H9 (cell line): Measurements from ENCODE around the gene CEP250. TPM values are rescaled to one million over a fixed set of nuclear protein-coding genes. Genes with fewer than 3 reads are reported as not detected.
A peak's percentile ranks its signal among the peaks of the same experiment; 100 is the strongest.

Source experiments
- DNase-seq: peaks from one replicate; pipeline ENCODE4 v3.0.0-alpha.2; 2017
- H2AFZ ChIP-seq: one replicate; pipeline ENCODE4 v1.6.1; 2013; ENCODE audit warnings: mild to moderate bottlenecking, low read length, control low read depth, moderate library complexity
- H2AK5ac ChIP-seq: 2 replicates; pipeline ENCODE4 v1.6.1; 2013; ENCODE audit warnings: low read length, control low read depth, mixed read lengths; ENCODE audit not compliant: insufficient read length
- H2BK120ac ChIP-seq: one replicate; pipeline ENCODE4 v1.6.1; 2013; ENCODE audit warnings: low read depth, mild to moderate bottlenecking, low read length, control low read depth, inconsistent platforms; ENCODE audit not compliant: poor library complexity, severe bottlenecking
- H2BK12ac ChIP-seq: 2 replicates; pipeline ENCODE4 v1.6.1; 2013; ENCODE audit warnings: low read length, control low read depth, mixed read lengths, low read depth; ENCODE audit not compliant: insufficient read length
- H2BK15ac ChIP-seq: 2 replicates; pipeline ENCODE4 v1.6.1; 2013; ENCODE audit warnings: low read depth, low read length, control low read depth
- H2BK20ac ChIP-seq: one replicate; pipeline ENCODE4 v1.6.1; 2013; ENCODE audit warnings: low read depth, mild to moderate bottlenecking, low read length, control low read depth, inconsistent platforms; ENCODE audit not compliant: poor library complexity, severe bottlenecking
- H2BK5ac ChIP-seq: 2 replicates; pipeline ENCODE4 v1.6.1; 2013; ENCODE audit warnings: low read length, control low read depth, mixed read lengths; ENCODE audit not compliant: insufficient read length
- H3K14ac ChIP-seq: 2 replicates; pipeline ENCODE4 v1.6.1; 2013; ENCODE audit warnings: low read length, control low read depth; ENCODE audit not compliant: insufficient read depth
- H3K18ac ChIP-seq: 2 replicates; pipeline ENCODE4 v1.6.1; 2013; ENCODE audit warnings: low read depth, mild to moderate bottlenecking, mixed read lengths, low read length, control low read depth; ENCODE audit not compliant: insufficient read length
- H3K23ac ChIP-seq: 2 replicates; pipeline ENCODE4 v1.6.1; 2013; ENCODE audit warnings: low read length, control low read depth, mixed read lengths, low read depth; ENCODE audit not compliant: insufficient read length
- H3K23me2 ChIP-seq: 2 replicates; pipeline ENCODE4 v1.6.1; 2013; ENCODE audit warnings: low read depth, mild to moderate bottlenecking, mixed read lengths, low read length, control low read depth; ENCODE audit not compliant: insufficient read length, poor library complexity, severe bottlenecking
- H3K27ac ChIP-seq: 2 replicates; pipeline ENCODE4 v1.5.1; 2013; ENCODE audit warnings: low read length, control low read depth, mixed read lengths, low read depth; ENCODE audit not compliant: insufficient read length
- H3K27me3 ChIP-seq: 2 replicates; pipeline ENCODE4 v1.6.1; 2013; ENCODE audit warnings: low read length, control low read depth, inconsistent platforms; ENCODE audit not compliant: insufficient read depth
- H3K4ac ChIP-seq: 2 replicates; pipeline ENCODE4 v1.6.1; 2013; ENCODE audit warnings: low read depth, mild to moderate bottlenecking, control low read depth, inconsistent platforms, low read length, moderate library complexity
- H3K4me1 ChIP-seq: 2 replicates; pipeline ENCODE4 v1.6.1; 2013; ENCODE audit warnings: low read length, control low read depth, inconsistent platforms; ENCODE audit not compliant: insufficient read depth
- H3K4me2 ChIP-seq: 2 replicates; pipeline ENCODE4 v1.6.1; 2013; ENCODE audit warnings: low read length, control low read depth, mixed read lengths; ENCODE audit not compliant: insufficient read length, insufficient read depth
- H3K56ac ChIP-seq: 2 replicates; pipeline ENCODE4 v1.6.1; 2013; ENCODE audit warnings: low read depth, mild to moderate bottlenecking, mixed read lengths, low read length, control low read depth; ENCODE audit not compliant: insufficient read length
- H3K79me1 ChIP-seq: 2 replicates; pipeline ENCODE4 v1.6.1; 2013; ENCODE audit warnings: low read depth, mild to moderate bottlenecking, moderate library complexity, low read length, control low read depth, inconsistent platforms; ENCODE audit not compliant: insufficient read depth, poor library complexity, severe bottlenecking
- H3K79me2 ChIP-seq: 2 replicates; pipeline ENCODE4 v1.6.1; 2013; ENCODE audit warnings: low read length, control low read depth, inconsistent platforms; ENCODE audit not compliant: insufficient read depth
- H3K9ac ChIP-seq: 2 replicates; pipeline ENCODE4 v1.6.1; 2013; ENCODE audit warnings: low read length, control low read depth, mixed read lengths; ENCODE audit not compliant: insufficient read length; ENCODE audit errors: extremely low read depth
- H3K9me3 ChIP-seq: one replicate; pipeline ENCODE4 v1.6.1; 2013; ENCODE audit warnings: low read depth, low read length, inconsistent platforms; ENCODE audit not compliant: control insufficient read depth
- H3T11ph ChIP-seq: one replicate; pipeline ENCODE4 v1.6.1; 2013; ENCODE audit warnings: mild to moderate bottlenecking, low read length, control low read depth, inconsistent platforms
- H4K20me1 ChIP-seq: one replicate; pipeline ENCODE4 v1.6.1; 2013; ENCODE audit not compliant: control insufficient read depth, insufficient read length, insufficient read depth
- H4K5ac ChIP-seq: 2 replicates; pipeline ENCODE4 v1.6.1; 2013; ENCODE audit warnings: low read depth, mild to moderate bottlenecking, mixed read lengths, low read length, control low read depth; ENCODE audit not compliant: insufficient read length
- H4K8ac ChIP-seq: replicated peaks from 2 replicates; pipeline ENCODE4 v1.6.1; 2013; ENCODE audit warnings: low read length, control low read depth, mixed read lengths, low read depth; ENCODE audit not compliant: insufficient read length
- H4K91ac ChIP-seq: 2 replicates; pipeline ENCODE4 v1.6.1; 2013; ENCODE audit warnings: low read depth, mild to moderate bottlenecking, moderate library complexity, mixed read lengths, low read length, control low read depth; ENCODE audit not compliant: insufficient read length
- H3K27ac Mint-ChIP-seq, 3 experiments: 2 replicates in 2 of 3; 3 replicates in 1 of 3; pipeline ENCODE4 v1.8.0; 2020 to 2021; ENCODE audit warnings: mixed read lengths in 3 of 3, mild to moderate bottlenecking in 1 of 3, moderate library complexity in 1 of 3
- H3K27me3 Mint-ChIP-seq: 2 replicates; pipeline ENCODE4 v1.8.0; 2021; ENCODE audit warnings: low read depth, mild to moderate bottlenecking, moderate library complexity, mixed read lengths
- H3K36me3 Mint-ChIP-seq, 3 experiments: 2 replicates in 2 of 3; 3 replicates in 1 of 3; pipeline ENCODE4 v1.8.0; 2020 to 2021; ENCODE audit warnings: low read depth in 3 of 3, mixed read lengths in 3 of 3; ENCODE audit not compliant: insufficient read depth in 1 of 3
- H3K4me1 Mint-ChIP-seq, 2 experiments: 2 replicates each; pipeline ENCODE4 v1.8.0; 2020; ENCODE audit warnings: mixed read lengths in 2 of 2
- H3K4me3 Mint-ChIP-seq, 2 experiments: 2 replicates in 1 of 2; 3 replicates in 1 of 2; pipeline ENCODE4 v1.8.0; 2020 to 2021; ENCODE audit warnings: mild to moderate bottlenecking in 2 of 2, mixed read lengths in 2 of 2, moderate library complexity in 1 of 2
- H3K9me3 Mint-ChIP-seq, 2 experiments: 2 replicates in 1 of 2; 3 replicates in 1 of 2; pipeline ENCODE4 v1.8.0; 2020; ENCODE audit warnings: mild to moderate bottlenecking in 2 of 2, mixed read lengths in 2 of 2, moderate library complexity in 1 of 2
- WGBS: extraction: QIAGEN DNeasy Blood & Tissue Kit; methylation state at CpG from one replicate; pipeline ENCODE4 v1.1.7; 2013; ENCODE audit warnings: missing lambda C conversion rate, low lambda C conversion rate, mixed read lengths; ENCODE audit not compliant: insufficient read length; ENCODE audit errors: extremely low coverage; 5-methylcytosine and 5-hydroxymethylcytosine counted together
- total RNA-seq: library from RNA; stranded (reverse); gene quantifications from 2 replicates; pipeline ENCODE4 v1.2.1, GENCODE V29; 2021
- TF ChIP-seq, protein P1 (sequence below): fragments of 200-600 bp; sonication (generic); conservative IDR thresholded peaks from 3 replicates; pipeline ENCODE4 v1.8.0; 2021; ENCODE audit warnings: antibody characterized with exemption, mild to moderate bottlenecking

Gene CEP250
- total RNA-seq, 1 experiment from 2014 or later = 29.8 TPM

- Mint-ChIP-seq H3K4me3 (no peak overlapping the region), H3K4me1 (peaks cover 6 to 8% of the 10 kb centered on the region in 2 experiments; a peak in 1 of 4 replicates), H3K9me3 (no peaks in the 10 kb centered on the region), H3K27ac (peak overlapping the region in 1 of 3 experiments; percentile 46; a peak in 1 of 7 replicates), H3K36me3 (peaks cover 15 to 64% (median 53%) of the 10 kb centered on the region in 3 experiments; a peak in 6 of 7 replicates), H3K27me3 (no peaks in the 10 kb centered on the region)
- no peaks in the 10 kb centered on the region for H4K20me1 ChIP-seq
- H3K9me3 ChIP-seq = no peaks in the 10 kb centered on the region
- no peak overlapping the region for H2BK20ac ChIP-seq
- no peak overlapping the region for H2BK5ac ChIP-seq
- H3K4me2 ChIP-seq = no peak overlapping the region
- H3K14ac ChIP-seq = no peak overlapping the region
- TF ChIP-seq, protein P1, sequence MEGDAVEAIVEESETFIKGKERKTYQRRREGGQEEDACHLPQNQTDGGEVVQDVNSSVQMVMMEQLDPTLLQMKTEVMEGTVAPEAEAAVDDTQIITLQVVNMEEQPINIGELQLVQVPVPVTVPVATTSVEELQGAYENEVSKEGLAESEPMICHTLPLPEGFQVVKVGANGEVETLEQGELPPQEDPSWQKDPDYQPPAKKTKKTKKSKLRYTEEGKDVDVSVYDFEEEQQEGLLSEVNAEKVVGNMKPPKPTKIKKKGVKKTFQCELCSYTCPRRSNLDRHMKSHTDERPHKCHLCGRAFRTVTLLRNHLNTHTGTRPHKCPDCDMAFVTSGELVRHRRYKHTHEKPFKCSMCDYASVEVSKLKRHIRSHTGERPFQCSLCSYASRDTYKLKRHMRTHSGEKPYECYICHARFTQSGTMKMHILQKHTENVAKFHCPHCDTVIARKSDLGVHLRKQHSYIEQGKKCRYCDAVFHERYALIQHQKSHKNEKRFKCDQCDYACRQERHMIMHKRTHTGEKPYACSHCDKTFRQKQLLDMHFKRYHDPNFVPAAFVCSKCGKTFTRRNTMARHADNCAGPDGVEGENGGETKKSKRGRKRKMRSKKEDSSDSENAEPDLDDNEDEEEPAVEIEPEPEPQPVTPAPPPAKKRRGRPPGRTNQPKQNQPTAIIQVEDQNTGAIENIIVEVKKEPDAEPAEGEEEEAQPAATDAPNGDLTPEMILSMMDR = no peak
- H2AK5ac ChIP-seq = no peak overlapping the region
- no peak overlapping the region for H3K23ac ChIP-seq
- H3K79me2 ChIP-seq = no peaks in the 10 kb centered on the region
- H3K27ac ChIP-seq = no peak overlapping the region
- H3K18ac ChIP-seq = no peak overlapping the region
- H3K27me3 ChIP-seq = no peaks in the 10 kb centered on the region
- H2BK15ac ChIP-seq = no peak overlapping the region
- no peak overlapping the region for H2BK12ac ChIP-seq
- DNase-seq = no peak
- WGBS = no CpG with 5 or more reads among the region's 9 CpGs
- no peak overlapping the region for H2BK120ac ChIP-seq
- H3K4me1 ChIP-seq = no peaks in the 10 kb centered on the region
- no peaks in the 10 kb centered on the region for H3K79me1 ChIP-seq
- H3K4ac ChIP-seq = no peak overlapping the region
- no peak overlapping the region for H3T11ph ChIP-seq
- no peak overlapping the region for H3K56ac ChIP-seq
- H4K5ac ChIP-seq = no peak overlapping the region
- no peak overlapping the region for H4K91ac ChIP-seq
- no peaks in the 10 kb centered on the region for H3K23me2 ChIP-seq
- H2AFZ ChIP-seq = no peak overlapping the region
- H4K8ac ChIP-seq = no peak overlapping the region
- no peak overlapping the region for H3K9ac ChIP-seq
Measured at GRCh38 chr20:35467339-35468224, 12.2 kb downstream of the CEP250 start.
